ENCODE results near the gene DGCR2. TPM values are rescaled to one million over a fixed set of nuclear protein-coding genes. Genes with fewer than 3 reads are reported as not detected.

DGCR2 gene
- total and polyA plus RNA-seq, 2 of the 8 experiments (the other 6 are each of a cell fraction or from before 2014, with no cell fraction given), result 42.3 to 62.2 TPM

DNA sequence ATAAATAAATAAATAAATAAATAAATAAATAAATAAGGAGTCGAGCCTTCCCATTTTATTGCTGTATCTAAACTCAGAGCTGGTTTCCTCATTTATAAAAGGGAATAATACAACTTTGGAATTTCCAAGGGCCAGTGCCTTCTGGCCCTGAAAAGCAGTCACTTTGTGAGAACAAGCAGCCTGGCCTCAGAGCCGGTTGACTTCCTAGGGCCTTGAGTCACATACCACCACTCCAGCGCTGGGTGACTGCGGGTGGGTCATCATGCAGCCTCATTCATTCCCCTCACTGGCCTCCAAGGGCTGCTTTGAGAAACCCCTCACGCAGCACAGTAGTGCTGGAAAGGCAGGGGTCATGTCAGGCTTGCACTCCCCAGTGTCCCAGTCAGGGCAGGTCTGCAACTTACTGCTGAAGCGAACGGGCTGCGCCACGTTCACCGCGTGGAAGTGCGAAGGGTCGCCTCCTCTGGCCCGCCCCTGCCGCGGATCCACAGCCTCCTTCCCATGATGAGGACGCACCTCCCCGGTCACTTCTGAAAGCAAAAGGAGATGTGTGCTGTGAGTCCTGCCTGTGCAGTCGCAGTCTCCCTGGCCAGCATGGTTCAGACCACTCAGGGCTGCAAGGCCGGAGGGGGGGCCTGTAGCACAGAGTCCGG is 54.4 kb downstream of the DGCR2 start:
- Histone ChIP-seq H3K27ac (ENCODE audit: low read depth, low read length) (no peak overlapping the region), H3K23me2 (ENCODE audit: low read depth, low read length) (no peaks in the 10 kb centered on the region), H3K4me1 (replicated peaks in 1 of 4; ENCODE audit: control insufficient read depth in 3 of 4, insufficient read depth in 4 of 4, low read length in 3 of 4) (no peaks in the 10 kb centered on the region), H4K20me1 (replicated peaks in 1 of 2; ENCODE audit: control insufficient read depth in 1 of 2, insufficient read depth in 2 of 2, low read length in 2 of 2) (peaks cover 7 to 21% of the 10 kb centered on the region in 2 experiments), H2AK5ac (ENCODE audit: low read depth, low read length) (no peak overlapping the region), H2BK15ac (ENCODE audit: low read length) (no peak overlapping the region), H3K14ac (ENCODE audit: insufficient read length) (no peak overlapping the region), H3K18ac (ENCODE audit: extremely low read depth, low read length) (no peak overlapping the region), H3K23ac (ENCODE audit: insufficient read length) (no peak overlapping the region), H3K27me3 (replicated peaks in 1 of 4; ENCODE audit: control insufficient read depth in 3 of 4, extremely low read depth in 1 of 4, insufficient read depth in 3 of 4, low read length in 3 of 4) (no peaks in the 10 kb centered on the region), H3K56ac (replicated peaks; ENCODE audit: insufficient read length, low read depth, low read length) (no peak overlapping the region), H3K79me2 (ENCODE audit: control insufficient read depth in 1 of 2, insufficient read depth in 2 of 2, low read length in 2 of 2) (peaks cover 0 to 2% of the 10 kb centered on the region in 2 experiments; a peak in 3 of 4 replicates), H2BK5ac (ENCODE audit: low read depth, low read length) (no peak overlapping the region), H3K79me1 (ENCODE audit: low read depth, low read length) (peaks cover 12% of the 10 kb centered on the region), H3K36me3 (ENCODE audit: control insufficient read depth in 2 of 4, insufficient read depth in 4 of 4, low read length in 3 of 4) (peaks cover 2 to 24% (median 15%) of the 10 kb centered on the region in 4 experiments; a peak in 7 of 8 replicates), H4K8ac (ENCODE audit: extremely low read depth, insufficient read depth, low read length) (no peak overlapping the region), H3K9me3 (ENCODE audit: insufficient read depth in 2 of 2, low read depth in 1 of 2, low read length in 1 of 2) (no peaks in the 10 kb centered on the region), H2AFZ (ENCODE audit: low read length) (no peak overlapping the region), H4K5ac (ENCODE audit: insufficient read length, low read depth, low read length) (no peak overlapping the region), H4K91ac (replicated peaks; ENCODE audit: insufficient read length, low read length) (no peak overlapping the region), H3K4me3 (ENCODE audit: extremely low read depth in 1 of 4, insufficient read depth in 2 of 4, low read depth in 3 of 4, low read length in 4 of 4) (no peak overlapping the region), H2BK20ac (ENCODE audit: low read length) (no peak overlapping the region), H3K4ac (replicated peaks; ENCODE audit: insufficient read length, low read depth, low read length) (no peak overlapping the region), H2BK12ac (ENCODE audit: low read depth, low read length) (no peak overlapping the region), H2BK120ac (replicated peaks; ENCODE audit: low read depth, low read length) (no peak overlapping the region), H3K9ac (replicated peaks in 1 of 4; ENCODE audit: extremely low read depth in 1 of 4, low read depth in 3 of 4, low read length in 3 of 4) (no peak overlapping the region), H3K4me2 (ENCODE audit: insufficient read depth in 1 of 2, low read depth in 2 of 2, low read length in 2 of 2) (no peak overlapping the region)
- WGBS, 2 experiments (ENCODE audit: extremely low coverage in 1 of 2, insufficient coverage in 1 of 2, insufficient read length in 1 of 2, insufficient replicate concordance in 2 of 2, low coverage in 1 of 2, low lambda C conversion rate in 2 of 2, missing lambda C conversion rate in 1 of 2), result 94% methylated on average over 20 of the region's 21 CpGs; no CpG with 5 or more reads in 1 of the 2 experiments
- no peak for FAIRE-seq
- no peak for DNase-seq (ENCODE audit: low read depth in 1 of 2, low spot score in 2 of 2)
- ChIA-PET POLR2A (ENCODE audit: partially characterized antibody) (interaction anchor here (2.0 kb wide), 1 partner anchor 9 kb away, joined by 5 read pairs; no protein-coding TSS in a partner anchor), CTCF (ENCODE audit: partially characterized antibody) (no interaction called here)
- no peak for TF ChIP-seq SIRT6 (IDR thresholded peaks at IDR 0.05; ENCODE audit: low read length)
- TF ChIP-seq SIN3A (conservative IDR thresholded peaks at IDR 0.05 in 1 of 2, IDR thresholded peaks at IDR 0.05 in 1 of 2; ENCODE audit: low read depth in 1 of 2, low read length in 2 of 2), result no peak
- TF ChIP-seq, protein P1, sequence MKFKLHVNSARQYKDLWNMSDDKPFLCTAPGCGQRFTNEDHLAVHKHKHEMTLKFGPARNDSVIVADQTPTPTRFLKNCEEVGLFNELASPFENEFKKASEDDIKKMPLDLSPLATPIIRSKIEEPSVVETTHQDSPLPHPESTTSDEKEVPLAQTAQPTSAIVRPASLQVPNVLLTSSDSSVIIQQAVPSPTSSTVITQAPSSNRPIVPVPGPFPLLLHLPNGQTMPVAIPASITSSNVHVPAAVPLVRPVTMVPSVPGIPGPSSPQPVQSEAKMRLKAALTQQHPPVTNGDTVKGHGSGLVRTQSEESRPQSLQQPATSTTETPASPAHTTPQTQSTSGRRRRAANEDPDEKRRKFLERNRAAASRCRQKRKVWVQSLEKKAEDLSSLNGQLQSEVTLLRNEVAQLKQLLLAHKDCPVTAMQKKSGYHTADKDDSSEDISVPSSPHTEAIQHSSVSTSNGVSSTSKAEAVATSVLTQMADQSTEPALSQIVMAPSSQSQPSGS (IDR thresholded peaks at IDR 0.05; ENCODE audit: low read length), result no peak
- TF ChIP-seq, protein P2, sequence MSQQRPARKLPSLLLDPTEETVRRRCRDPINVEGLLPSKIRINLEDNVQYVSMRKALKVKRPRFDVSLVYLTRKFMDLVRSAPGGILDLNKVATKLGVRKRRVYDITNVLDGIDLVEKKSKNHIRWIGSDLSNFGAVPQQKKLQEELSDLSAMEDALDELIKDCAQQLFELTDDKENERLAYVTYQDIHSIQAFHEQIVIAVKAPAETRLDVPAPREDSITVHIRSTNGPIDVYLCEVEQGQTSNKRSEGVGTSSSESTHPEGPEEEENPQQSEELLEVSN (IDR thresholded peaks at IDR 0.05), result no peak
- no peak for TF ChIP-seq SUZ12 (IDR thresholded peaks at IDR 0.05; ENCODE audit: low read length)
- TF ChIP-seq PHF8 (conservative IDR thresholded peaks at IDR 0.05; ENCODE audit: low read depth, low read length), result no peak
- no peak for TF ChIP-seq ZNF274 (IDR thresholded peaks at IDR 0.05; ENCODE audit: borderline replicate concordance, extremely low read depth, low read length)
- TF ChIP-seq BCL11A (IDR thresholded peaks at IDR 0.05; ENCODE audit: low read depth in 2 of 2, low read length in 2 of 2), result no peak
- no peak for TF ChIP-seq MAFK (IDR thresholded peaks at IDR 0.05; ENCODE audit: low read depth, low read length)
- TF ChIP-seq BACH1 (IDR thresholded peaks at IDR 0.05; ENCODE audit: low read length), result no peak
- TF ChIP-seq TEAD4 (IDR thresholded peaks at IDR 0.05; ENCODE audit: low read depth, low read length), result no peak

All from H1 (cell line).